ENCODE results near the gene CTDSPL2.
"Not testable (repeated sequence)": the region's sequence is repeated elsewhere in the genome, so short reads cannot be mapped to it uniquely, and the experiment has no call there.

The CTDSPL2 gene

DNA sequence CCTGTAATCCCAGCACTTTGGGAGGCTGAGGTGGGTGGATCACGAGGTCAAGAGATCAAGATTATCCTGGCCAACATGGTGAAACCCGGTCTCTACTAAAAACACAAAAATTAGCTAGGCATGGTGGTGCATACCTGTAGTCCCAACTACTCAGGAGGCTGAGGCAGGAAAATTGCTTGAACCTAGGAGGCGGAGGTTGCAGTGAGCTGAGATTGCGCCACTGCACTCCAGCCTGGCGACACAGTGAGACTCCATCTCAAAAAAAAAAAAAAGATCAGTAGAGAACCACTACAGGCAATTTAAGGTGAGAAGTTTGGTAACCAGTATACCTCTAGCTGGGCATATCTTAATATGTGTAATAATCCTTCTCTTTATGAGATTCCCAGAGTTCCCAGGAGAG lies 117.3 kb downstream of the CTDSPL2 start:
- not testable (repeated sequence) for DNase-seq

DNA sequence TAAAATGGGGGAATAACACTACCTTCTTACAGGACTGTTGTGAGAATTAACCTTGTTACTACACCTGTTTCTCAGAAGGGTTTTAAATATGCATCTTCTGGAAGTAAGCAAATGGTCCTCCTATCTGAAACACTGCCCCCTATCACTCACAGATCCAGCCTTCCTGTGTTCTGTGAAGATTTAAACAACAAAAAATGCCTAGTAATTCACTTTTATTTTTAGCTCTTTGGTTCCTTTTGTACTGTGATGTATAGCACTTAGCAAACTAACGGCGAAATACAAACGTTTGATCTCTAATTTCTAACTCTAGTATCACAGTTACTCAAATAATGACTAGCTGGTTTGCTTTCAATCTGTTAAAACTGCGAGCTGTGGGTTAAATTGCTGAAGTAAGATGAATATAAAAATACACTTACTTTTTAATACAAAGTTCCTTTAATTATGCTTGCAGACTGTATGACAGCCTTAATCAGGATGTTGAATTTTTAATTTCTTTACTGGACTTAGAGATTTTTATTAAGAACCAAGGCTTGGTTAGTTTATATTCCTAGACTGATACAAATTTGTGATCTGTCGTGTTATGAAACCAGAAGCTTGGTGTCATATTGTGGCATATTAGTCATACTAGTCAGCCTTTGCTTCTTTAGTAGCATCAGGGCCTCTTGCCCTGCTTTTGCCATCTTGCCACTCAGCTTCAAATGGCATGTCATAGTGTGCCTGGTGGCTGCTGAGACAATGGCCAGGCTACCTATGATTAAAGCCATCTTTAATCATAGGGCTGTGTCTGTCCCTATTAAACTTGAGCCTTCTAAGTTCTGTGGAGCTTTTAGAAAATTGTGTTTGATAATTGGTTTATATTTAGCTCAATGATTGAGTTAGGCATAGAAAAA lies 118.7 kb downstream of the CTDSPL2 start:
- DNase-seq, result no peak

DNA sequence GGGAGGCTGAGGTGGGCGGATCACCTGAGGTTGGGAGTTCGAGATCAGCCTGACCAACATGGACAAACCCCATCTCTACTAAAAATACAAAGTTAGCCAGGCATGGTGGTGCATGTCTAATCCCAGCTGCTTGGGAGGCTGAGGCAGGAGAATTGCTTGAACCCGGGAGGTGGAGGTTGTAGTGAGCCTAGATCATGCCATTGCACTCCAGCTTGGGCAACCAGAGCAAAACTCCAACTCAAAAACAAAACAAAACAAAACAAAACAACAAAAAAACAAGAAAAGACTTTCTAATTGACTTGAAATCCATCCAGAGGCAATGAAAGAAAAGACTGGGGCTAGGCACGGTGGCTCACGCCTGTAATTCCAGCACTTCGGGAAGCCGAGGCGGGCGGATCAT lies 121.7 kb downstream of the CTDSPL2 start:
- not testable (repeated sequence) for DNase-seq

DNA sequence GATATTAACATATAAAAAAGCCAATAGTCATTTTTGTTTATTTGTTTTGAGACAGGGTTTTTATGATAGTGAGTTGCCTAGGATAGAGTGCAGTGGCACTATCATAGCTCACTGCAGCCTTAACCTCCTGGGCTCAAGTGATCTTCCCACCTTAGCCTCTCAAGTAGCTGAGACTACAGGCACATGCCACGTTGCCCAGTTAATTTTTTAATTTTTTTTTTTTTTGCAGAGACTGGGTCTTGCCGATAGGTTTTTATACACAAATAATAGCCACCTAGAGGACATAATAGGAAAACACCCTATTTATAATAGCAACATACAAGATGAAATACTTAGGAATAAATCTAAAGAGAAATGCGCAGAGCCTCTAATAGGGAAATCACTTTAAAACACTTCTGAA lies 122.8 kb downstream of the CTDSPL2 start:
- no peak for DNase-seq

DNA sequence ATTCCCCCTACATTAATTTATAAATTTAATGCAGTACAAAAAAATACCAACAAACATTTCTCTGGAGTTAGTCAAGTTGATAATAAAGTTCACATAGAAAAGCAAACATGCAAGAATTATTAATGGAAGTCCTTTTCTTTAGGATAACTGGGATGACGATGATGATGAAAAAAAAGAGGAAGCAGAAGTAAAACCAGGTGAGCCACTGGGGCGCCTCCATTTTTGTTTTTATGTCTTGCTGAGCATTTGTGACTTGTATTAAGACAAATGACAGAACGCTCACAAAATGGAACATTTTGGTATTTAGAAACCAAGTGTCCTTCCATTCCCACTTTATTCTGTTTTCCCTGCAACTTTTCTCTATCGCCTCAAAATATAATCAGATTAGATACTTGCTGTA lies 123.3 kb downstream of the CTDSPL2 start:
- no peak for DNase-seq

DNA sequence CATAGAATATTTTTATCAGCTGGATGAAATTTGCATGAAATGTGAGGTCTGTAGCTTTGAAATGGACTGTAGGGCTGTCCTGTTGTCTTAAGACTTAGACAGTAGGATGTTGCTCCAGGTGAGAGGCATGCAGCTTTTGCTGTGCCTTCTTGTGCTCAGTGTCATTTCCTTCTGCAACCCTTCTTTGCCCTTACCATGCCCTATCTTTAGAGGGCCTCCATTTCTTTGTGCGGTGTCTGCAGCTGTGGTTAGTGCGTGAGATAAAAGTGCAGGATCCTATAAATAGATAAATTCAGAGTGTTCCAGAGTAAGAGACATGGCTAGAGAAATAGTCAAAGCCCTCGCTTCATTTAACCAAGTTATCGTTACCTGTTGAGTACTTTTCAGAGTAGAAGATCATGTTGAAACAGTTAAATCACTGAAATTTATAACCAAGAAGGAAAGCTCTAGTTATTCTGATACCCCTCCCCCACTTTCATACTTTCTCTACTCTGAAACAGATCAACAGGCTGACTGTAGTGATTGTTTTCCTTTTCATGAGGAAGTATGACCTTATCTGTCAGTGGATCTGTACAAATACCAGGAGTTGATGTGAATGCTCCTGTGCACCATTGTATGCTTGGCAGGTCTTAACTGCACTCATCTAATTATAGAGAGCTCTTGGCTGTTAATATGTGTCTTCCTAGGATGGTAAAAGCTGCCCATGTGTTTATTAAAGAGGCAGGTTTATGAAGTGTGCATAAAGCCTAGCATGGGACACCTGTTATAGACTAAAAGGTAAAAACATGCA lies 127.7 kb downstream of the CTDSPL2 start:
- no peak for DNase-seq

DNA sequence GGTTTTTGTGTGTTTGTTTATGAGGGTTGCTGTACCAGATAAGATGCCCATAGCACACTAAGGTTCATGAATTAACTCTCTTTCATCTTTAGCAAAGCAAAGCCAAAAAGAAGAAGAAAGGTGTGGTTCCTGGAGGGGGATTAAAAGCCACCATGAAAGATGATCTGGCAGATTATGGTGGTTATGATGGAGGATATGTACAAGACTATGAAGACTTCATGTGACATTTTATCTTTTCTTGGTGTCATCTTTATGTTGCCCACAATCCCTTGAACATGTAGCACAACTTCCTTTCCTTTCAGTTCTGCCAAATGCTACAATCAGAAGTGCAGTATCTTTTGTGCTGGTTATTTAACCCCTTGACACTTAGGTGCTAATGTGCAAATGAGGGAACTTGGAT lies 133.5 kb downstream of the CTDSPL2 start:
- not testable (repeated sequence) for DNase-seq

DNA sequence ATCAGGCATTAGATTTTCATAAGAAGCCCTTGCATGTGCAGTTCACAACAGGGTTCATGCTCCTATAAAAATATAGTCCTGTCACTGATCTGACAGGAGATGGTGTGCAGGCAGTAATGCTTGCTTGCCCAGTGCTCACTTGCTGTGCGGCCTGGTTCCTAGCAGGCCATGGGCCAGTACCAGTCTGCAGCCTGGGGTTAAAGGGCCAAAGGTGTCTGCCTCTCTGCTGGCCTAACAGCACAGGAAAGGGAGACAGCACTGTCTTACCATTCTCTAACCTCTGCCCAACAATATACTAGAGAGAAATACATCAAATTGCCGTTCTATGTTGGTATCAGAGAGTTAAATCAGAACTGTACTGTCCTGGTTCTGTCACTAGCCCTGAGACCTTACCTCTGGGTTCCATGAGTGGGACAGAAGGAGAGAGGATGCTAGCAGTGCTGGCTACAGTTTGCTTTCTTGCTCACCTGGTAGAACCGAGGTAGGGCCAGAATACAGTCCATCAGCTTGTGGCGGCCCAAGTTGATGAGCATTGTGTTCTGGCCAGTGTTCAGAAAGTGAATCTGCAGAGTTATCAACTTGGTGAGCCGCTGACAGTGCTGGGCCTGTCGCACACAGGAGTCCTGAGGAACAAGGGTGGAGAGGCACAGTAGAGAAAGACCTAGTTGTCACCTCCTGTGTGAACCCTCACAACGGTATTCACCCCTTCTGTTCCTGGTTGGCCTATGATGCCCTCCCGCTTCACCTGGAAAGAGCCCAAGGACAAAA lies 138.1 kb downstream of the CTDSPL2 start:
- no peak for DNase-seq

DNA sequence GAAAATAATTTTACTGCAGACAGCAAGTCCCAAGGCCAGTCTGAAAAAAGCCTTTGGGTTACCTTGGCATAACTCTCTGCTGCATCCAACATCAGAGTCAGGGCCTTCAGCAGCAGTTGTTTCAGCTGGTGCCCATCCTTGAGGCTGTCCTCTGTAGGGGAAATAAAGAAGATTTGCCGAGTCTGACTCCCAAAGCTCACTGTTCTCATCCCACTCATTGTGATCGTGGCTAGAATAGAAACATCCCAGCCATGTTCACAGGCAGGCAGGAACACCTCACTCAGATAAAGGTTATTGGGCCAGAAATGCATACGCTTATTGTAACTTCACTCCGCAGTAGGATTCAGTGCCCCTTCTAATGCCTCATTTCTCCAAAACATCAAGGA lies 138.7 kb downstream of the CTDSPL2 start:
- no peak for DNase-seq

DNA sequence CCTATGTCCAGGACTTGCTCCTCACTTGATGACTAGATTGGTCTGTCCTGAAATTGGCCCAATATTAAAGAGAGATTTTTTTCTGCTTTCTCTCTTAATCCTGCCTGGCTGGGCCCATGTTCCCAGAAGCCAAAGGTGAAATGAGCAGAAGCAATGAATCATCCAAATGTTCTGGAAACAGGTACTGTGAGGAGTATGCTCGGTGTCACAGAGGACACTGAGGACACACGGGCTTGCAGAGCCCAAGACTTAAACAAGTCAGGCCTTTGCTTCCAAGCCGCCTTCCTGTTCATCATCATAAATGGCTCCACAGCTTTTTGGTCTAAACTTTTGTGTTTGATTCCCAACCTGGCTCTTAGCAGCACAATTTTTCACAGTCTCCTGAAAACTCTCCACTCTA lies 140.9 kb downstream of the CTDSPL2 start:
- no peak for DNase-seq

DNA sequence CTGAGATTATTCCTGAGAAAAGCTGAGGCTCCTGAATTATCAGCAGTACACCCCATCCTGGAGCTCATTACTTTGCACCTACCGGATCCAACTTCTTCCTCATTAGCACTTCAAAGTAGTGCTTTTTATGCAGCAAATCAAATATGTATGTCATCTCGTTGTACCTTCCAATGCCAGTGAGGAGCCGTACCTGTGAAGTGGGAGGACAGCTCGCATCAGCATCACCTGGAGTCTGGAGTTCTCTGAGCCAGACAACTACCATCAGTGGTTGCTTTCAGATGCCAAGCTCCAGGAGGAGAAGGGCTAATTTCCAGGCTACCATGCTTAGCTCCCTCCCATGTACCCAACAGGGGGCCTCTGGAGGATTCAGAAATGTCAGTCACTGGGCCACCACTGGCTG lies 141.9 kb downstream of the CTDSPL2 start:
- no peak for DNase-seq

DNA sequence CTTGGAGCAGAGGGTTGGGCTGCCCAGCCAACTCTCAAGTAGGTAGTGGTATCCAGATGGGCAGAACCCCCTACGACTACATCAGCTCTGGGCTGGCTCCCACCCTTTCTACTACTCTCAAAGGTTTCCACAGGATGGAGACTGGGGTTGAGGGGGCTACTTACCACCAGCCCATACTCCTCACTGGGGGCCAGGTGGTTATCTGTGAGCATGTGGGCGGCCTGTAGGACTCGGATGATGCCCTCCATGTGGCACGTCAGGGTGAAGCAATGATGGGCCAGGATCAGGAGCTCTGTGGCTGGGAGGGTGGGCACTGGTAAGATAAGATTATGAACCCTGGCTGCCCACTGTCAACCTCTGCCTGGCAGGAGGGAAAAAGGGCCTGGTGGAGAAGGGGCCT lies 142.9 kb downstream of the CTDSPL2 start:
- no peak for DNase-seq

DNA sequence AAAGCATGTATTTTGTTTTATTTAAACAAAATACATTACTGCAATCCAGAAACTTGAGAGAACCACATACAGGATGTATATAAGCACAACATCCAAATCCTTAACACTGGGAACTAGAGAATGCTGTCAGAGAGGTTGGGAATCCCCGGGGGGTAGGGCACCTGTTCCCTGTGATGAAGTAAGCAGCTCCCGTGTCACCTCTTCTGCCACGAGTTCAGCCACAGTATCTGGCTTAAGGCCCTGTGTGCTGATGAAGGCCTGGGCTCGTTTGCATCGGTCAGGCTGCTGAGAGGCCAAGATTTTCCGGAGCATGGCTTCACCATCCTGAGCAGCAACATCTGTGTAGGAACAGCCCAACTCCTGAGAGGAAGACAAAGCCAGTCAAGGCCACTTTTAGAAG lies 146.0 kb downstream of the CTDSPL2 start:
- no peak for DNase-seq

DNA sequence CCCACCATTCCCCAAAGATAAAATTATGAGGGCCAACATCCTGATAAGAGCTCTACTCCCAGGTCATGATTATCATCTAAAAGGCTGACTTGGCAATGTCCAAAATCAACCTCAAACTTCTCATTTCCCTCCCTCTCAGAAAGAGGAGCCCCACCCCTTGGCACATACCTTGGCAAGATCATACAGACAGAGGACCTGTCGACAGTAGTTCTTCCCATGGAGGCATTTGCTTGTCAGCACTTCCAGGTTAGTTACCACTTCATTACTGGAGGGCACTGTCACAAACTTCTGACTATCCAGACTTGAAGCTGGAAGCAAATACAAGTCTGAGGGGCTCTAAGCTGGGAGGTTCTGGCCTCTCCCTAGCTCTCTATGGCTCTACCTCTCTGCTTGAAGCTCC lies 147.3 kb downstream of the CTDSPL2 start:
- DNase-seq, result no peak

Measured in DMS153 (cell line).